Caco-2 (cell line): ENCODE data around the gene LRRN4CL. TPM values are rescaled to one million over a fixed set of nuclear protein-coding genes. Genes with fewer than 3 reads are reported as not detected.

ENCODE experiments used
- BruUV-seq: library from RNA; stranded (reverse); fragments of 400-500 nt; replicated peaks from 2 replicates; lab custom pipeline; 2021; lab: Mats Ljungman, UMichigan
- CTCF ChIA-PET: fragments of 300-600 bp; sonication (Branson Sonifier 250); formaldehyde crosslinking; loops from one replicate; lab custom pipeline; 2022; ENCODE audit warnings: antibody characterized with exemption; lab: Charles Lee
- POLR2A ChIA-PET: fragments of 300-600 bp; sonication (Branson Sonifier 250); formaldehyde crosslinking; loops from one replicate; lab custom pipeline; 2022; ENCODE audit warnings: antibody characterized with exemption; lab: Charles Lee
- DNase-seq, 2 experiments: peaks; one replicate each; pipeline versions ENCODE4 v3.0.0 to v3.0.0-alpha.2; 2020 to 2022
- H3K27me3 ChIP-seq: replicated peaks from 2 replicates; pipeline ENCODE4 v1.6.0; 2011; ENCODE audit warnings: low read length; ENCODE audit not compliant: control insufficient read depth, insufficient read depth
- H3K36me3 ChIP-seq: 2 replicates; pipeline ENCODE4 v1.5.1; 2011; ENCODE audit warnings: low read length; ENCODE audit not compliant: control insufficient read depth, insufficient read depth
- H3K4me1 ChIP-seq: fragments of 250-450 bp; sonication (Bioruptor Pico); 2 replicates; pipeline ENCODE4 v1.5.1; 2020; ENCODE audit warnings: mild to moderate bottlenecking
- H3K4me3 ChIP-seq: 2 replicates; pipeline ENCODE4 v1.5.1; 2011; ENCODE audit warnings: low read depth, mild to moderate bottlenecking, control low read depth, low read length
- H3K9me3 ChIP-seq: fragments of 250-450 bp; sonication (Bioruptor Pico); 2 replicates; pipeline ENCODE4 v1.5.1; 2020; ENCODE audit warnings: mild to moderate bottlenecking, moderate library complexity
- H3K27ac Mint-ChIP-seq: one replicate; pipeline ENCODE4 v1.8.0; 2022; ENCODE audit warnings: mixed read lengths; ENCODE audit not compliant: unreplicated experiment
- H3K27me3 Mint-ChIP-seq: one replicate; pipeline ENCODE4 v1.8.0; 2022; ENCODE audit warnings: mixed read lengths; ENCODE audit not compliant: insufficient read depth, unreplicated experiment
- H3K36me3 Mint-ChIP-seq: one replicate; pipeline ENCODE4 v1.8.0; 2022; ENCODE audit warnings: mild to moderate bottlenecking, mixed read lengths; ENCODE audit not compliant: insufficient read depth, unreplicated experiment
- H3K4me1 Mint-ChIP-seq: one replicate; pipeline ENCODE4 v1.8.0; 2022; ENCODE audit warnings: low read depth, mixed read lengths; ENCODE audit not compliant: unreplicated experiment
- H3K4me3 Mint-ChIP-seq: one replicate; pipeline ENCODE4 v1.8.0; 2022; ENCODE audit warnings: mild to moderate bottlenecking, moderate library complexity, mixed read lengths; ENCODE audit not compliant: unreplicated experiment
- H3K9me3 Mint-ChIP-seq: one replicate; pipeline ENCODE4 v1.8.0; 2022; ENCODE audit warnings: mixed read lengths; ENCODE audit not compliant: unreplicated experiment
- CTCF ChIP-seq, 2 experiments: fragments of 200-600 bp in 1 of 2; IDR thresholded peaks; 1 replicate in 1 of 2; 2 replicates in 1 of 2; pipeline versions ENCODE4 v1.5.1 to v1.8.0; 2011 to 2022; ENCODE audit warnings: antibody characterized with exemption in 1 of 2, control low read depth in 1 of 2, inconsistent platforms in 1 of 2, low read depth in 1 of 2, low read length in 1 of 2, mild to moderate bottlenecking in 1 of 2, moderate library complexity in 1 of 2; ENCODE audit not compliant: insufficient read depth in 1 of 2, severe bottlenecking in 1 of 2, unreplicated experiment in 1 of 2
- intact Hi-C: fragments of 100-400 bp; cut with micrococcal nuclease; formaldehyde crosslinking; loops from one replicate; pipeline ENCODE4 v1.10.0; 2022; ENCODE audit not compliant: unreplicated experiment
- total RNA-seq: library from RNA; stranded (reverse); gene quantifications from 2 replicates; pipeline ENCODE4 v1.2.3, GENCODE V29; 2022

LRRN4CL gene
- total RNA-seq, 1 experiment from 2014 or later = 0.64 TPM

GRCh38 chr11:62719302-62719978, 30.1 kb upstream of the LRRN4CL start:
- intact Hi-C loops = no loop called here
- Histone ChIP-seq H3K36me3 (peaks cover 21% of the 10 kb centered on the region), H3K4me1 (peaks cover 15% of the 10 kb centered on the region; the same call in 1 of the 2 replicates), H3K9me3 (no peaks in the 10 kb centered on the region), H3K4me3 (no peak overlapping the region), H3K27me3 (no peaks in the 10 kb centered on the region)
- no peak for DNase-seq
- TF ChIP-seq CTCF (IDR thresholded peaks at IDR 0.05; ENCODE audit: insufficient read depth in 1 of 2, low read depth in 1 of 2, low read length in 1 of 2, severe bottlenecking in 1 of 2, unreplicated experiment in 1 of 2) = no peak
- ChIA-PET POLR2A (interaction anchor here (0.8 kb wide), 1 partner anchor 39 kb away, joined by 5 read pairs; no protein-coding TSS in a partner anchor), CTCF (no interaction called here)
- H3K4me1 Mint-ChIP-seq = peaks cover 42% of the 10 kb centered on the region
- H3K36me3 Mint-ChIP-seq = peaks cover 100% of the 10 kb centered on the region
- no peaks in the 10 kb centered on the region for H3K9me3 Mint-ChIP-seq
- H3K27me3 Mint-ChIP-seq = no peaks in the 10 kb centered on the region
- no peak overlapping the region for H3K27ac Mint-ChIP-seq
- no TSS peak for BruUV-seq
- no peak overlapping the region for H3K4me3 Mint-ChIP-seq

DNA sequence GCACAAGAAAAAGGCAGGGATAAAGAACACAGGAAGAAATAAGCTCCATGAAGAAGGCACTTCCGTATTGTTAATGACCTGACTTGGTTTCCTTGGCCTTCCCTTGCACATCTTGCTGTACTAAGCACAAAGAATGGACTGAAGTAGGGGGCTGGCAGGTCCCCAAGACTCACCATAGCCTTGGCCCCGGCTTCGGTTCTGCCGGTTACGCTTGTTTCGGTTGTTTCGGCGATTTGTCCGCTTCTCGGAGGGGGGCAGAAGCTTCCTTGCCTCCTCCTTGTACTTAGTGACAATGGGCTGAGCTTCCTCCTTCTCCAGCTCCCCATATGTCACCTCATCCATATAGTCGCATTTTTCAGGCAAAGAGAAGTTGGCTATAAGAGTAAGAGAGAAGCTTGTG, 27.5 kb upstream of the LRRN4CL start:
- no TSS peak for BruUV-seq
- H3K36me3 Mint-ChIP-seq = peaks cover 100% of the 10 kb centered on the region

DNA sequence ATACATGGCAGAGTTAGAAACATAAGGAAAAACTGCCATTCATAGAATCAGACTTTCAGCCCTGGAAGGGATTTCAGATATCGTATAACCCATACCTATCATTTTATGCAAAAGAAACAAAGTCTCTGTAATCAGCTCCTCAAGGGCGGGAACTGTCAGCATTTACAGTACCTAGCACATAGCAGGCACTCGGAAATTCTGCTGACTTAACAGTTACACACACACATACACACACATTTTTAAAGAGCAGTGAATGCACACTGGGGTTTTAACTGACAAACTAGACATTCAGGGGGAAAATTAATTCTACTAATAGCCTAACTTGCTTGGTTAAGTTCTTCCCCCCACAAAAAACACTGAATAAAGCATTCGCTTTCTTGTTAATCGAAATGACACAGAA, 26.9 kb upstream of the LRRN4CL start:
- Mint-ChIP-seq H3K4me1 (peaks cover 36% of the 10 kb centered on the region), H3K27me3 (no peaks in the 10 kb centered on the region), H3K9me3 (no peaks in the 10 kb centered on the region), H3K4me3 (no peak overlapping the region), H3K36me3 (peaks cover 100% of the 10 kb centered on the region), H3K27ac (no peak overlapping the region)
- Histone ChIP-seq H3K4me3 (no peak overlapping the region), H3K9me3 (no peaks in the 10 kb centered on the region), H3K36me3 (peaks cover 21% of the 10 kb centered on the region), H3K4me1 (peaks cover 21% of the 10 kb centered on the region), H3K27me3 (no peaks in the 10 kb centered on the region)
- no peak for DNase-seq
- CTCF ChIA-PET = no interaction called here
- TF ChIP-seq CTCF (IDR thresholded peaks at IDR 0.05; ENCODE audit: insufficient read depth in 1 of 2, low read depth in 1 of 2, low read length in 1 of 2, severe bottlenecking in 1 of 2, unreplicated experiment in 1 of 2) = no peak
- no TSS peak for BruUV-seq
- POLR2A ChIA-PET = no interaction called here
- intact Hi-C loops = no loop called here

More for the DNA sequence above, 27.5 kb upstream of the LRRN4CL start:
- Histone ChIP-seq H3K4me3 (no peak overlapping the region), H3K36me3 (peaks cover 21% of the 10 kb centered on the region), H3K4me1 (peaks cover 24% of the 10 kb centered on the region), H3K9me3 (no peaks in the 10 kb centered on the region), H3K27me3 (no peaks in the 10 kb centered on the region)
- H3K27ac Mint-ChIP-seq = no peak overlapping the region
- no peak for DNase-seq
- TF ChIP-seq CTCF (IDR thresholded peaks at IDR 0.05; ENCODE audit: insufficient read depth in 1 of 2, low read depth in 1 of 2, low read length in 1 of 2, severe bottlenecking in 1 of 2, unreplicated experiment in 1 of 2) = no peak
- H3K4me1 Mint-ChIP-seq = peaks cover 39% of the 10 kb centered on the region
- intact Hi-C loops = no loop called here
- POLR2A ChIA-PET = no interaction called here
- no peaks in the 10 kb centered on the region for H3K9me3 Mint-ChIP-seq
- H3K27me3 Mint-ChIP-seq = no peaks in the 10 kb centered on the region
- no peak overlapping the region for H3K4me3 Mint-ChIP-seq
- CTCF ChIA-PET = no interaction called here
